CD14-positive monocyte (primary cell): Measurements from ENCODE around the gene PLOD1. TPM values are rescaled to one million over a fixed set of nuclear protein-coding genes. Genes with fewer than 3 reads are reported as not detected.
"Not testable (repeated sequence)": the region's sequence is repeated elsewhere in the genome, so short reads cannot be mapped to it uniquely, and the experiment has no call there.

Experiments
- DNase-seq, 3 donors: peaks; one replicate each; pipeline ENCODE4 v3.0.0-alpha.2; 2011 to 2022
- H2AFZ ChIP-seq: 2 replicates; pipeline ENCODE4 v1.6.0; 2012; ENCODE audit warnings: mild to moderate bottlenecking, low read depth, low read length, inconsistent platforms; ENCODE audit not compliant: insufficient read depth, poor library complexity, severe bottlenecking
- H3K27ac ChIP-seq, 2 donors: 1 replicate in 1 of 2; 2 replicates in 1 of 2; pipeline ENCODE4 v1.5.1; 2012 to 2013; ENCODE audit warnings: low read length in 2 of 2, control low read depth in 1 of 2, inconsistent platforms in 1 of 2, low read depth in 1 of 2, mild to moderate bottlenecking in 1 of 2
- H3K27me3 ChIP-seq, 2 donors: one replicate each; pipeline versions ENCODE4 v1.6.0 to v1.6.1; 2011 to 2013; ENCODE audit warnings: low read length in 2 of 2; ENCODE audit not compliant: control insufficient read depth in 2 of 2, insufficient read depth in 2 of 2
- H3K36me3 ChIP-seq, 2 donors: replicated peaks in 1 of 2; 1 replicate in 1 of 2; 2 replicates in 1 of 2; pipeline versions ENCODE4 v1.5.1 to v1.6.1; 2012 to 2013; ENCODE audit warnings: low read length in 2 of 2, control low read depth in 1 of 2, inconsistent platforms in 1 of 2, mild to moderate bottlenecking in 1 of 2; ENCODE audit not compliant: insufficient read depth in 2 of 2, control insufficient read depth in 1 of 2
- H3K4me1 ChIP-seq, 2 donors: 1 replicate in 1 of 2; 2 replicates in 1 of 2; pipeline versions ENCODE4 v1.5.1 to v1.6.1; 2012 to 2013; ENCODE audit warnings: low read length in 2 of 2, control low read depth in 1 of 2, inconsistent platforms in 1 of 2, mild to moderate bottlenecking in 1 of 2, moderate library complexity in 1 of 2; ENCODE audit not compliant: insufficient read depth in 2 of 2, control insufficient read depth in 1 of 2
- H3K4me2 ChIP-seq: replicated peaks from 2 replicates; pipeline ENCODE3; 2012; ENCODE audit warnings: low read length, moderate library complexity, mild to moderate bottlenecking; ENCODE audit not compliant: poor library complexity, severe bottlenecking; ENCODE audit errors: extremely low read depth
- H3K4me3 ChIP-seq, 3 experiments: fragments of 200-600 bp in 1 of 3; sonication (generic) in 1 of 3; replicated peaks in 1 of 3; 1 replicate in 2 of 3; 2 replicates in 1 of 3; pipeline ENCODE4 v1.5.1; 2011 to 2013; ENCODE audit warnings: low read length in 3 of 3, mild to moderate bottlenecking in 3 of 3, control low read depth in 2 of 3, low read depth in 2 of 3, inconsistent platforms in 1 of 3, moderate library complexity in 1 of 3
- H3K79me2 ChIP-seq: 2 replicates; pipeline ENCODE4 v1.6.0; 2012; ENCODE audit warnings: mild to moderate bottlenecking, control low read depth, inconsistent platforms, low read length, moderate library complexity; ENCODE audit not compliant: insufficient read depth
- H3K9ac ChIP-seq: 2 replicates; pipeline ENCODE4 v1.6.0; 2017; ENCODE audit warnings: low read length, mild to moderate bottlenecking; ENCODE audit not compliant: insufficient read depth, poor library complexity, severe bottlenecking
- H3K9me3 ChIP-seq, 2 donors: replicated peaks in 1 of 2; 1 replicate in 1 of 2; 2 replicates in 1 of 2; pipeline versions ENCODE4 v1.5.1 to v1.6.1; 2012 to 2013; ENCODE audit warnings: low read length in 2 of 2, control low read depth in 1 of 2; ENCODE audit not compliant: control insufficient read depth in 1 of 2, insufficient read depth in 1 of 2
- H4K20me1 ChIP-seq: 2 replicates; pipeline ENCODE4 v1.6.0; 2012; ENCODE audit warnings: mild to moderate bottlenecking, low read length, control low read depth, moderate library complexity; ENCODE audit not compliant: insufficient read depth
- H3K27ac Mint-ChIP-seq, 7 donors: one replicate each; pipeline ENCODE4 v1.8.0; 2020; ENCODE audit warnings: mild to moderate bottlenecking in 7 of 7, mixed read lengths in 7 of 7, moderate library complexity in 6 of 7, inconsistent platforms in 2 of 7
- H3K27me3 Mint-ChIP-seq, 3 donors: one replicate each; pipeline ENCODE4 v1.8.0; 2021 to 2022; ENCODE audit warnings: low read depth in 3 of 3, mild to moderate bottlenecking in 3 of 3, mixed read lengths in 3 of 3, moderate library complexity in 3 of 3, inconsistent platforms in 1 of 3
- H3K36me3 Mint-ChIP-seq, 2 donors: one replicate each; pipeline ENCODE4 v1.8.0; 2020; ENCODE audit warnings: mixed read lengths in 2 of 2, inconsistent platforms in 1 of 2, mild to moderate bottlenecking in 1 of 2
- H3K4me1 Mint-ChIP-seq: one replicate; pipeline ENCODE4 v1.8.0; 2020; ENCODE audit warnings: mild to moderate bottlenecking, mixed read lengths
- H3K4me3 Mint-ChIP-seq, 2 donors: one replicate each; pipeline ENCODE4 v1.8.0; 2020; ENCODE audit warnings: mild to moderate bottlenecking in 2 of 2, mixed read lengths in 2 of 2, moderate library complexity in 1 of 2
- H3K9me3 Mint-ChIP-seq, 7 donors: one replicate each; pipeline ENCODE4 v1.8.0; 2020 to 2022; ENCODE audit warnings: mixed read lengths in 7 of 7, mild to moderate bottlenecking in 6 of 7, moderate library complexity in 6 of 7, inconsistent platforms in 2 of 7
- WGBS: methylation state at CpG from one replicate; pipeline ENCODE4 v1.1.5; 2013; ENCODE audit warnings: missing lambda C conversion rate; ENCODE audit not compliant: insufficient coverage; 5-methylcytosine and 5-hydroxymethylcytosine counted together
- intact Hi-C, 2 donors: fragments of 100-400 bp; cut with micrococcal nuclease; formaldehyde crosslinking; loops; one replicate each; pipeline versions ENCODE4 v1.15.0 to v1.15.1; 2023
- polyA plus RNA-seq, 3 donors: library from polyadenylated mRNA; depleted of rRNA in 1 of 3; unstranded in 2 of 3; stranded (reverse) in 1 of 3; fragments of 300-500 nt in 2 of 3; fragments of >200 nt in 1 of 3; fragmentation: Illumina TruSeq in 2 of 3; gene quantifications; 1 replicate in 2 of 3; 2 replicates in 1 of 3; pipeline ENCODE4 v1.2.3, GENCODE V29; 2012 to 2021
- TF ChIP-seq, protein P1 (sequence below): fragments of 200-600 bp; IDR thresholded peaks from one replicate; pipeline ENCODE4 v1.8.0; 2022; ENCODE audit warnings: antibody characterized with exemption, mild to moderate bottlenecking

The PLOD1 gene
- polyA plus RNA-seq, 3 donors = 44.5 to 53.4 (median 53.1) TPM

DNA sequence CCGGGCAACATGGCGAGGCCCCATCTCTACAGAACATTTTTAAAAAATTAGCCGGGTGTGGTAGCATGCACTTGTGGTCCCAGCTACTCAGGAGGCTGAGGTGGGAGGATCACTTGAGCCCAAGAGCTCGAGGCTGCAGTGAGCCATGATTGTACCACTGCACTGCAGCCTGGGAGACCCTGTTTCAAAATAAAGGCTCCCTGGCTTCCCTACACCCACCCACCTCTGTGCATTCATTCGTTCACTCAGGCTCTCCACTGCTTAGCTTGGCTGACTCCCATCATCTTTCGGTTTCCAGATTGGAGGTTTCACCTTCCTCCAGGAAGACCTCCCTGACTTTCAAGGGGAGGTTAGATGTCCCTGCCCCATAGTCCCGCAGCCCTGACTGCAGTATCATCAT is 22.5 kb upstream of the PLOD1 start:
- TF ChIP-seq, protein P1, sequence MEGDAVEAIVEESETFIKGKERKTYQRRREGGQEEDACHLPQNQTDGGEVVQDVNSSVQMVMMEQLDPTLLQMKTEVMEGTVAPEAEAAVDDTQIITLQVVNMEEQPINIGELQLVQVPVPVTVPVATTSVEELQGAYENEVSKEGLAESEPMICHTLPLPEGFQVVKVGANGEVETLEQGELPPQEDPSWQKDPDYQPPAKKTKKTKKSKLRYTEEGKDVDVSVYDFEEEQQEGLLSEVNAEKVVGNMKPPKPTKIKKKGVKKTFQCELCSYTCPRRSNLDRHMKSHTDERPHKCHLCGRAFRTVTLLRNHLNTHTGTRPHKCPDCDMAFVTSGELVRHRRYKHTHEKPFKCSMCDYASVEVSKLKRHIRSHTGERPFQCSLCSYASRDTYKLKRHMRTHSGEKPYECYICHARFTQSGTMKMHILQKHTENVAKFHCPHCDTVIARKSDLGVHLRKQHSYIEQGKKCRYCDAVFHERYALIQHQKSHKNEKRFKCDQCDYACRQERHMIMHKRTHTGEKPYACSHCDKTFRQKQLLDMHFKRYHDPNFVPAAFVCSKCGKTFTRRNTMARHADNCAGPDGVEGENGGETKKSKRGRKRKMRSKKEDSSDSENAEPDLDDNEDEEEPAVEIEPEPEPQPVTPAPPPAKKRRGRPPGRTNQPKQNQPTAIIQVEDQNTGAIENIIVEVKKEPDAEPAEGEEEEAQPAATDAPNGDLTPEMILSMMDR = no peak
- Mint-ChIP-seq H3K4me3 (no peak overlapping the region), H3K36me3 (peaks cover 0 to 9% of the 10 kb centered on the region in 2 donors), H3K27ac (no peak overlapping the region), H3K27me3 (peaks cover 2 to 10% (median 3%) of the 10 kb centered on the region in 3 donors), H3K4me1 (peaks cover 15% of the 10 kb centered on the region), H3K9me3 (peaks cover 0 to 2% (median 0%) of the 10 kb centered on the region in 7 donors)
- Histone ChIP-seq H3K36me3 (peaks cover 0 to 7% of the 10 kb centered on the region in 2 donors), H3K4me2 (no peak overlapping the region), H3K9me3 (no peaks in the 10 kb centered on the region), H3K4me1 (peaks cover 8 to 11% of the 10 kb centered on the region in 2 donors), H2AFZ (no peak overlapping the region), H4K20me1 (no peaks in the 10 kb centered on the region), H3K79me2 (no peaks in the 10 kb centered on the region), H3K27me3 (no peaks in the 10 kb centered on the region), H3K4me3 (no peak overlapping the region), H3K9ac (no peak overlapping the region), H3K27ac (no peak overlapping the region)
- no peak for DNase-seq
- WGBS = 98% methylated on average over 7 of the region's 7 CpGs
- intact Hi-C loops = no loop called here

DNA sequence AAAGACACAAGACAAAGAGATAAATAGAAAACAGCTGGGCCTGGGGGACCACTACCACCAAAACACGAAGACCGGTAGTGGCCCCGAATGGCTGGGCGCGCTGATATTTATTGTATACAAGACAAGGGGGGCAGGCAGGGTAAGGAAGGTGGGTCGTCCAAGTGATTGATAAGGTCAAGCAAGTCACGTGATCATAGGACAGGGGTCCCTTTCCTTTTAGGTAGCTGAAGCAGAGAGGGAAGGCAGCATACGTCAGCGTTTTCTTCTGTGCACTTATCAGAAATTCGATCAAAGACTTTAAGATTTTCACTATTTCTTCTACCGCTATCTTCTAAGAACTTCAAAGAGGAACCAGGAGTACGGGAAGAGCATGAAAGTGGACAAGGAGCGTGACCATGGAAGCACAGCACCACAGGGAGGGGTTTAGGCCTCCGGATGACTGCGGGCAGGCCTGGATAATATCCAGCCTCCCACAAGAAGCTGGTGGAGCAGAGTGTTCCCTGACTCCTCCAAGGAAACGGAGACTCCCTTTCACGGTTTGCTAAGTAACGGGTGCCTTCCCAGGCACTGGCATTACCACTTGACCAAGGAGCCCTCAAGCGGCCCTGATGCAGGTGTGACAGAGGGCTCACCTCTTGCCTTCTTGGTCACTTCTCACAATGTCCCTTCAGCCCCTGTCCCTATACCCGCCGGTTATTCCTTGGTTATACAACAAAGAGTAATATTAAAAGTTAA is 21.9 kb upstream of the PLOD1 start:
- H3K9me3 ChIP-seq, DNase-seq, H2AFZ ChIP-seq, H3K27ac ChIP-seq, H3K36me3 ChIP-seq, H3K27me3 Mint-ChIP-seq, H3K4me3 ChIP-seq, intact Hi-C loops, H3K27ac Mint-ChIP-seq, H4K20me1 ChIP-seq, H3K27me3 ChIP-seq, H3K4me1 ChIP-seq, H3K9me3 Mint-ChIP-seq, H3K4me2 ChIP-seq, H3K9ac ChIP-seq, H3K4me3 Mint-ChIP-seq, H3K79me2 ChIP-seq: not testable (repeated sequence)
- WGBS = 94% methylated on average over 6 of the region's 21 CpGs
- H3K36me3 Mint-ChIP-seq = peaks cover 0 to 14% of the 10 kb centered on the region in 2 donors
- H3K4me1 Mint-ChIP-seq = peaks cover 12% of the 10 kb centered on the region
